Retinal pigment epithelial cell (primary cell): ENCODE results near the gene NFE2L3.

ENCODE experiments used
- DNase-seq: peaks from one replicate; pipeline ENCODE4 v3.0.0-alpha.2; 2010; ENCODE audit warnings: low read depth
- H3K4me3 ChIP-seq: 2 replicates; pipeline ENCODE4 v1.5.1; 2011; ENCODE audit warnings: mild to moderate bottlenecking, low read length, control low read depth, moderate library complexity
- CTCF ChIP-seq: conservative IDR thresholded peaks from 2 replicates; pipeline ENCODE4 v1.5.1; 2011; ENCODE audit warnings: low read depth, low read length, control low read depth, inconsistent platforms

Gene NFE2L3

GRCh38 chr7:26195182-26195581 is 43.2 kb downstream of the NFE2L3 start:
- no peak for DNase-seq
- no peak overlapping the region for H3K4me3 ChIP-seq
- no peak for TF ChIP-seq CTCF

GRCh38 chr7:26195867-26196657 is 44.1 kb downstream of the NFE2L3 start:
- no peak for TF ChIP-seq CTCF
- no peak for DNase-seq
- H3K4me3 ChIP-seq: peak overlapping the region; percentile 99

GRCh38 chr7:26197153-26198115 is 45.4 kb downstream of the NFE2L3 start:
- no peak for TF ChIP-seq CTCF
- DNase-seq: peak; percentile 19
- peak overlapping the region; percentile 99 for H3K4me3 ChIP-seq

GRCh38 chr7:26198133-26198780 is 46.3 kb downstream of the NFE2L3 start:
- no peak for DNase-seq
- peak overlapping the region; percentile 99 for H3K4me3 ChIP-seq
- TF ChIP-seq CTCF: peak; percentile 65

GRCh38 chr7:26198781-26199169 is 46.8 kb downstream of the NFE2L3 start:
- peak overlapping the region; percentile 99 for H3K4me3 ChIP-seq
- DNase-seq: no peak
- no peak for TF ChIP-seq CTCF

GRCh38 chr7:26199301-26200037 is 47.5 kb downstream of the NFE2L3 start:
- TF ChIP-seq CTCF: no peak
- DNase-seq: no peak
- H3K4me3 ChIP-seq: peak overlapping the region; percentile 99
